Astrocyte (in vitro differentiated cells and primary cell): ENCODE data around the gene S100A3. TPM values are rescaled to one million over a fixed set of nuclear protein-coding genes. Genes with fewer than 3 reads are reported as not detected.

Experiments
- DNase-seq: peaks from one replicate; pipeline ENCODE4 v3.0.0-alpha.2; 2010; ENCODE audit warnings: low read depth
- FAIRE-seq: peaks from 2 replicates; lab custom pipeline; 2011; peaks lifted over from hg19 to GRCh38; lab: Jason Lieb, UNC
- H2AFZ ChIP-seq: 2 replicates; pipeline ENCODE4 v1.6.0; 2012; ENCODE audit warnings: low read depth, low read length, inconsistent platforms
- H3K27ac ChIP-seq: 2 replicates; pipeline ENCODE4 v1.5.1; 2011; ENCODE audit warnings: low read depth, low read length, inconsistent platforms
- H3K27me3 ChIP-seq: 2 replicates; pipeline ENCODE4 v1.6.0; 2011; ENCODE audit warnings: low read length, inconsistent platforms; ENCODE audit not compliant: insufficient read depth
- H3K36me3 ChIP-seq: 2 replicates; pipeline ENCODE4 v1.5.1; 2011; ENCODE audit warnings: low read length, inconsistent platforms; ENCODE audit not compliant: insufficient read depth
- H3K4me1 ChIP-seq: 2 replicates; pipeline ENCODE4 v1.5.1; 2011; ENCODE audit warnings: low read length, inconsistent platforms; ENCODE audit not compliant: insufficient read depth
- H3K4me2 ChIP-seq: 2 replicates; pipeline ENCODE4 v1.6.0; 2012; ENCODE audit warnings: low read length, inconsistent platforms
- H3K4me3 ChIP-seq: 2 replicates; pipeline ENCODE4 v1.5.1; 2011; ENCODE audit warnings: low read depth, mild to moderate bottlenecking, low read length, inconsistent platforms; ENCODE audit not compliant: insufficient read depth
- H3K79me2 ChIP-seq: 2 replicates; pipeline ENCODE4 v1.6.0; 2012; ENCODE audit warnings: mild to moderate bottlenecking, low read length, inconsistent platforms; ENCODE audit not compliant: insufficient read depth
- H3K9ac ChIP-seq: 2 replicates; pipeline ENCODE4 v1.6.0; 2012; ENCODE audit warnings: mild to moderate bottlenecking, low read length, inconsistent platforms
- H3K9me3 ChIP-seq: 2 replicates; pipeline ENCODE4 v1.5.1; 2012; ENCODE audit warnings: low read depth, mild to moderate bottlenecking, low read length, inconsistent platforms; ENCODE audit not compliant: insufficient read depth
- H4K20me1 ChIP-seq: 2 replicates; pipeline ENCODE4 v1.6.0; 2012; ENCODE audit warnings: low read length, inconsistent platforms; ENCODE audit not compliant: insufficient read depth
- H3K27ac Mint-ChIP-seq: one replicate; pipeline ENCODE4 v1.8.0; 2021; ENCODE audit warnings: mild to moderate bottlenecking, mixed read lengths; ENCODE audit not compliant: unreplicated experiment
- H3K27me3 Mint-ChIP-seq: one replicate; pipeline ENCODE4 v1.8.0; 2021; ENCODE audit warnings: low read depth, mixed read lengths; ENCODE audit not compliant: unreplicated experiment
- H3K36me3 Mint-ChIP-seq: one replicate; pipeline ENCODE4 v1.8.0; 2021; ENCODE audit warnings: low read depth, mixed read lengths; ENCODE audit not compliant: unreplicated experiment
- H3K4me1 Mint-ChIP-seq: one replicate; pipeline ENCODE4 v1.8.0; 2021; ENCODE audit warnings: low read depth, mixed read lengths; ENCODE audit not compliant: unreplicated experiment
- H3K4me3 Mint-ChIP-seq: one replicate; pipeline ENCODE4 v1.8.0; 2021; ENCODE audit warnings: mild to moderate bottlenecking, moderate library complexity, mixed read lengths; ENCODE audit not compliant: unreplicated experiment
- H3K9me3 Mint-ChIP-seq: one replicate; pipeline ENCODE4 v1.8.0; 2021; ENCODE audit warnings: mild to moderate bottlenecking, mixed read lengths; ENCODE audit not compliant: unreplicated experiment
- CTCF ChIP-seq: IDR thresholded peaks from 2 replicates; pipeline ENCODE4 v1.5.1; 2011; ENCODE audit warnings: low read depth, mild to moderate bottlenecking, inconsistent platforms, low read length, moderate library complexity; ENCODE audit not compliant: insufficient read depth
- EZH2 ChIP-seq: IDR thresholded peaks from 2 replicates; pipeline ENCODE4 v1.6.1; 2012; ENCODE audit warnings: mild to moderate bottlenecking, low read length, inconsistent platforms; ENCODE audit not compliant: insufficient read depth
- total RNA-seq: library from RNA; stranded (reverse); gene quantifications from 2 replicates; pipeline ENCODE4 v1.2.1, GENCODE V29; 2021

Gene S100A3
- total RNA-seq, 1 donor from 2014 or later, result 14.6 TPM

- no peak for DNase-seq
- no peak for FAIRE-seq
- Mint-ChIP-seq H3K4me1 (peaks cover 49% of the 10 kb centered on the region), H3K4me3 (no peak overlapping the region), H3K27me3 (no peaks in the 10 kb centered on the region), H3K9me3 (no peaks in the 10 kb centered on the region), H3K36me3 (peaks cover 2% of the 10 kb centered on the region), H3K27ac (no peak overlapping the region)
- H3K4me3 ChIP-seq, result no peak overlapping the region
- no peaks in the 10 kb centered on the region for H4K20me1 ChIP-seq
- no peak overlapping the region for H2AFZ ChIP-seq
- peaks cover 21% of the 10 kb centered on the region for H3K79me2 ChIP-seq
- H3K36me3 ChIP-seq, result no peaks in the 10 kb centered on the region
- H3K9ac ChIP-seq, result no peak overlapping the region
- H3K9me3 ChIP-seq, result no peaks in the 10 kb centered on the region
- H3K4me1 ChIP-seq, result peaks cover 52% of the 10 kb centered on the region
- no peaks in the 10 kb centered on the region for H3K27me3 ChIP-seq
- H3K27ac ChIP-seq, result no peak overlapping the region
- no peak overlapping the region for H3K4me2 ChIP-seq
- TF ChIP-seq EZH2 (no peak), CTCF (no peak)
These were observed 11.7 kb downstream of the S100A3 start for GRCh38 chr1:153537376-153537730.

- Histone ChIP-seq H2AFZ (no peak overlapping the region), H3K27ac (no peak overlapping the region), H3K27me3 (no peaks in the 10 kb centered on the region), H3K4me1 (peaks cover 53% of the 10 kb centered on the region), H3K4me2 (peak overlapping the region; percentile 99), H3K9me3 (no peaks in the 10 kb centered on the region), H3K36me3 (no peaks in the 10 kb centered on the region), H3K79me2 (peaks cover 21% of the 10 kb centered on the region), H3K4me3 (no peak overlapping the region), H4K20me1 (no peaks in the 10 kb centered on the region), H3K9ac (peak overlapping the region; percentile 97)
- Mint-ChIP-seq H3K4me3 (no peak overlapping the region), H3K9me3 (no peaks in the 10 kb centered on the region), H3K27ac (no peak overlapping the region), H3K36me3 (peaks cover 2% of the 10 kb centered on the region), H3K27me3 (no peaks in the 10 kb centered on the region), H3K4me1 (peaks cover 49% of the 10 kb centered on the region)
- FAIRE-seq (no peak), DNase-seq (no peak)
- TF ChIP-seq CTCF, result no peak
- TF ChIP-seq EZH2, result no peak
These were observed 12.2 kb downstream of the S100A3 start for GRCh38 chr1:153536671-153537375.

- Mint-ChIP-seq H3K27ac (no peak overlapping the region), H3K9me3 (no peaks in the 10 kb centered on the region), H3K4me3 (no peak overlapping the region), H3K27me3 (no peaks in the 10 kb centered on the region), H3K36me3 (peaks cover 2% of the 10 kb centered on the region), H3K4me1 (peaks cover 46% of the 10 kb centered on the region)
- Histone ChIP-seq H3K4me3 (peak overlapping the region; percentile 85), H4K20me1 (no peaks in the 10 kb centered on the region), H3K27ac (peak overlapping the region; percentile 90), H3K4me1 (peaks cover 53% of the 10 kb centered on the region), H3K9ac (peak overlapping the region; percentile 97), H2AFZ (peak overlapping the region; percentile 79), H3K27me3 (no peaks in the 10 kb centered on the region), H3K4me2 (peak overlapping the region; percentile 99), H3K79me2 (peaks cover 21% of the 10 kb centered on the region), H3K36me3 (no peaks in the 10 kb centered on the region), H3K9me3 (no peaks in the 10 kb centered on the region)
- DNase-seq, result peak; percentile 78
- FAIRE-seq, result no peak
- no peak for TF ChIP-seq EZH2
- TF ChIP-seq CTCF, result no peak
These were observed 12.9 kb downstream of the S100A3 start for GRCh38 chr1:153536012-153536670.
